Measurements from ENCODE around the gene SLC25A21. TPM values are rescaled to one million over a fixed set of nuclear protein-coding genes. Genes with fewer than 3 reads are reported as not detected.

Gene SLC25A21
- total RNA-seq, 1 donor from 2014 or later = 0.89 TPM

GRCh38 chr14:36973806-36974442 lies 198.5 kb downstream of the SLC25A21 start:
- ATAC-seq (no peak), DNase-seq (no peak)
- intact Hi-C loops (cut with micrococcal nuclease) = no loop called here

- ATAC-seq = no peak
- no peak for DNase-seq
- intact Hi-C loops (cut with micrococcal nuclease) = no loop called here
These were observed 201.0 kb downstream of the SLC25A21 start for GRCh38 chr14:36971263-36971855.

GRCh38 chr14:36967892-36968555 lies 204.4 kb downstream of the SLC25A21 start:
- intact Hi-C loops (cut with micrococcal nuclease) = no loop called here
- DNase-seq (no peak), ATAC-seq (no peak)

- no peak for DNase-seq
- intact Hi-C loops (cut with micrococcal nuclease) = no loop called here
- ATAC-seq = no peak
These were observed 216.4 kb downstream of the SLC25A21 start for GRCh38 chr14:36955967-36956366.

- intact Hi-C loops (cut with micrococcal nuclease) = no loop called here
- ATAC-seq (no peak), DNase-seq (no peak)
These were observed 217.0 kb downstream of the SLC25A21 start for GRCh38 chr14:36955376-36955775.

GRCh38 chr14:36952689-36953088 lies 219.7 kb downstream of the SLC25A21 start:
- DNase-seq (no peak), ATAC-seq (no peak)
- intact Hi-C loops (cut with micrococcal nuclease) = no loop called here

GRCh38 chr14:36951380-36951911 lies 221.0 kb downstream of the SLC25A21 start:
- DNase-seq (no peak), ATAC-seq (no peak)
- intact Hi-C loops (cut with micrococcal nuclease) = no loop called here

GRCh38 chr14:36950812-36951211 lies 221.6 kb downstream of the SLC25A21 start:
- ATAC-seq (no peak), DNase-seq (no peak)
- intact Hi-C loops (cut with micrococcal nuclease) = no loop called here

GRCh38 chr14:36949371-36949770 lies 223.0 kb downstream of the SLC25A21 start:
- ATAC-seq (no peak), DNase-seq (no peak)
- intact Hi-C loops (cut with micrococcal nuclease) = loop anchor here (10.0 kb wide), 1 partner anchor 395 kb away; no protein-coding TSS in a partner anchor

- DNase-seq (no peak), ATAC-seq (no peak)
- intact Hi-C loops (cut with micrococcal nuclease) = loop anchor here (10.0 kb wide), 1 partner anchor 394 kb away; no protein-coding TSS in a partner anchor
These were observed 224.1 kb downstream of the SLC25A21 start for GRCh38 chr14:36948157-36948859.

- intact Hi-C loops (cut with micrococcal nuclease) = loop anchor here (10.0 kb wide), 1 partner anchor 393 kb away; no protein-coding TSS in a partner anchor
- DNase-seq = no peak
- no peak for ATAC-seq
These were observed 225.0 kb downstream of the SLC25A21 start for GRCh38 chr14:36947362-36947761.

GRCh38 chr14:36946872-36947271 lies 225.5 kb downstream of the SLC25A21 start:
- no peak for DNase-seq
- intact Hi-C loops (cut with micrococcal nuclease) = loop anchor here (10.0 kb wide), 1 partner anchor 392 kb away; no protein-coding TSS in a partner anchor
- ATAC-seq = no peak

GRCh38 chr14:36944307-36945010 lies 227.9 kb downstream of the SLC25A21 start:
- ATAC-seq (no peak), DNase-seq (no peak)
- intact Hi-C loops (cut with micrococcal nuclease) = loop anchor here (10.0 kb wide), 1 partner anchor 390 kb away; no protein-coding TSS in a partner anchor

- intact Hi-C loops (cut with micrococcal nuclease) = loop anchor here (10.0 kb wide), 1 partner anchor 388 kb away; no protein-coding TSS in a partner anchor
- DNase-seq (no peak), ATAC-seq (no peak)
These were observed 229.7 kb downstream of the SLC25A21 start for GRCh38 chr14:36942522-36943245.

GRCh38 chr14:36941783-36942521 lies 230.5 kb downstream of the SLC25A21 start:
- ATAC-seq (peak; percentile 74), DNase-seq (peak; percentile 80)
- intact Hi-C loops (cut with micrococcal nuclease) = loop anchor here (10.0 kb wide), 1 partner anchor 387 kb away; no protein-coding TSS in a partner anchor

GRCh38 chr14:36940476-36940875 lies 231.9 kb downstream of the SLC25A21 start:
- intact Hi-C loops (cut with micrococcal nuclease) = loop anchor here (10.0 kb wide), 1 partner anchor 386 kb away; no protein-coding TSS in a partner anchor
- no peak for DNase-seq
- ATAC-seq = no peak

GRCh38 chr14:36939265-36939664 lies 233.1 kb downstream of the SLC25A21 start:
- ATAC-seq (no peak), DNase-seq (no peak)
- intact Hi-C loops (cut with micrococcal nuclease) = no loop called here

Measured in left ventricle myocardium superior (tissue), 1 donor.